ENCODE results near the gene ARMC2.
A peak's percentile ranks its signal among the peaks of the same experiment; 100 is the strongest.

The ARMC2 gene

GRCh38 chr6:108846628-108847027 is 1.6 kb upstream of the ARMC2 start:
- no peaks in the 10 kb centered on the region for H3K27me3 ChIP-seq
- no peaks in the 10 kb centered on the region for H3K36me3 ChIP-seq
- TF ChIP-seq, protein P1, sequence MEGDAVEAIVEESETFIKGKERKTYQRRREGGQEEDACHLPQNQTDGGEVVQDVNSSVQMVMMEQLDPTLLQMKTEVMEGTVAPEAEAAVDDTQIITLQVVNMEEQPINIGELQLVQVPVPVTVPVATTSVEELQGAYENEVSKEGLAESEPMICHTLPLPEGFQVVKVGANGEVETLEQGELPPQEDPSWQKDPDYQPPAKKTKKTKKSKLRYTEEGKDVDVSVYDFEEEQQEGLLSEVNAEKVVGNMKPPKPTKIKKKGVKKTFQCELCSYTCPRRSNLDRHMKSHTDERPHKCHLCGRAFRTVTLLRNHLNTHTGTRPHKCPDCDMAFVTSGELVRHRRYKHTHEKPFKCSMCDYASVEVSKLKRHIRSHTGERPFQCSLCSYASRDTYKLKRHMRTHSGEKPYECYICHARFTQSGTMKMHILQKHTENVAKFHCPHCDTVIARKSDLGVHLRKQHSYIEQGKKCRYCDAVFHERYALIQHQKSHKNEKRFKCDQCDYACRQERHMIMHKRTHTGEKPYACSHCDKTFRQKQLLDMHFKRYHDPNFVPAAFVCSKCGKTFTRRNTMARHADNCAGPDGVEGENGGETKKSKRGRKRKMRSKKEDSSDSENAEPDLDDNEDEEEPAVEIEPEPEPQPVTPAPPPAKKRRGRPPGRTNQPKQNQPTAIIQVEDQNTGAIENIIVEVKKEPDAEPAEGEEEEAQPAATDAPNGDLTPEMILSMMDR (IDR thresholded peaks at IDR 0.05), result no peak
- H3K27ac ChIP-seq, result peak overlapping the region; percentile 88
- H3K4me3 ChIP-seq (ENCODE audit: low read depth in 1 of 2, low read length in 1 of 2), result peak overlapping the region in 1 of 2 experiments; percentile 8
- no peaks in the 10 kb centered on the region for H3K9me3 ChIP-seq
- peaks cover 65 to 72% of the 10 kb centered on the region in 2 experiments for H3K4me1 ChIP-seq (ENCODE audit: control insufficient read depth in 1 of 2, insufficient read depth in 1 of 2, low read depth in 1 of 2, low read length in 1 of 2)

DNA sequence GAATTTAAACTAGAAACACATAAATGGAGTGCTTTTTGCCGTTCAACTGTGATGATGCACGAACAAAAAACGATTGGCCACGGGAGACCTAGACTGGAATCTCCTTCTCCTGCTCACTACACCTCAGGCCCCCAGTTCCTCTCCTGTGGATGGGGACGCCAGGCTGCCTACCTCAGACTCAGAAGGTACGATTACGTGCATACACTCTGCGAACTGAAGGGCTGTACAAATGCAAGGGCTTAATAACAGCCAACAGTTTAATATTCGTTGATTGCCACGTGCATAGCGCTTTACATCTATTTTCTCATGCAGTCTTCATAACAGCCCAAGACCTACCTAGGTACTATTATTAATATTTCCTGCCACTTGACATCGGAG is 495 bp upstream of the ARMC2 start:
- Histone ChIP-seq H3K36me3 (no peaks in the 10 kb centered on the region), H3K27ac (peak overlapping the region; percentile 88), H3K27me3 (no peaks in the 10 kb centered on the region), H3K4me1 (ENCODE audit: control insufficient read depth in 1 of 2, insufficient read depth in 1 of 2, low read depth in 1 of 2, low read length in 1 of 2) (peaks cover 68 to 77% of the 10 kb centered on the region in 2 experiments), H3K9me3 (no peaks in the 10 kb centered on the region), H3K4me3 (ENCODE audit: low read depth in 1 of 2, low read length in 1 of 2) (peak overlapping the region; percentile 78 to 90)
- TF ChIP-seq, protein P1 (IDR thresholded peaks at IDR 0.05), result no peak

- no peaks in the 10 kb centered on the region for H3K9me3 ChIP-seq
- TF ChIP-seq, protein P1 (IDR thresholded peaks at IDR 0.05), result no peak
- H3K36me3 ChIP-seq, result peaks cover 12% of the 10 kb centered on the region
- peaks cover 58 to 61% of the 10 kb centered on the region in 2 experiments for H3K4me1 ChIP-seq (ENCODE audit: control insufficient read depth in 1 of 2, insufficient read depth in 1 of 2, low read depth in 1 of 2, low read length in 1 of 2)
- H3K27ac ChIP-seq, result peak overlapping the region; percentile 85
- peak overlapping the region; percentile 35 to 36 for H3K4me3 ChIP-seq (ENCODE audit: low read depth in 1 of 2, low read length in 1 of 2)
- no peaks in the 10 kb centered on the region for H3K27me3 ChIP-seq
Measured at GRCh38 chr6:108850669-108851465, 2.6 kb downstream of the ARMC2 start.

DNA sequence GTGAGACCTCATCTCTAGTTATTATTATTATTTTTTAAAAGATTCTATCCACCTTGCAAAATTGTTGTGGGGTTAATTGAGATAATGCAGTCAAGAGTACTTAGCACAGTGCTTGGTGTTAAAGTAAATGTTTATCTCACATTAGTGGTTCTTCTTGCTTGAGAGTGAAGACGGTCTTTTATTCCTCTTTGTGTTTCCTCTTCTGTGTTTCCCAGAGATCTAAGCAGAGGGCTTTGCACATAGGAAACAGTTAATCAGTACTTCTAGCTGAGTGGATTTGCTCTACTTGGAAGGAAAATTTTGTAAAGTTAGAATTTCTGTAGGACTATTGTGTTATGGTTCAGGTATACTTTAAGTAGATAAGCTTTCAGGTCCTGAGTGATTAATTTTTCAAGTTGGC is 3.5 kb downstream of the ARMC2 start:
- peaks cover 49 to 52% of the 10 kb centered on the region in 2 experiments for H3K4me1 ChIP-seq (ENCODE audit: control insufficient read depth in 1 of 2, insufficient read depth in 1 of 2, low read depth in 1 of 2, low read length in 1 of 2)
- peaks cover 18% of the 10 kb centered on the region for H3K36me3 ChIP-seq
- no peaks in the 10 kb centered on the region for H3K9me3 ChIP-seq
- no peaks in the 10 kb centered on the region for H3K27me3 ChIP-seq
- peak overlapping the region; percentile 85 for H3K27ac ChIP-seq
- no peak overlapping the region for H3K4me3 ChIP-seq (ENCODE audit: low read depth in 1 of 2, low read length in 1 of 2)
- TF ChIP-seq, protein P1 (IDR thresholded peaks at IDR 0.05), result no peak

- no peak overlapping the region for H3K27ac ChIP-seq
- TF ChIP-seq, protein P1 (IDR thresholded peaks at IDR 0.05), result no peak
- H3K4me1 ChIP-seq (ENCODE audit: control insufficient read depth in 1 of 2, insufficient read depth in 1 of 2, low read depth in 1 of 2, low read length in 1 of 2), result peaks cover 36 to 39% of the 10 kb centered on the region in 2 experiments
- H3K9me3 ChIP-seq, result no peaks in the 10 kb centered on the region
- no peaks in the 10 kb centered on the region for H3K27me3 ChIP-seq
- no peak overlapping the region for H3K4me3 ChIP-seq (ENCODE audit: low read depth in 1 of 2, low read length in 1 of 2)
- H3K36me3 ChIP-seq, result peaks cover 18% of the 10 kb centered on the region
Measured at GRCh38 chr6:108853077-108853476, 4.9 kb downstream of the ARMC2 start.
